ENCODE results near the gene LRRC36. TPM values are rescaled to one million over a fixed set of nuclear protein-coding genes. Genes with fewer than 3 reads are reported as not detected.
A peak's percentile ranks its signal among the peaks of the same experiment; 100 is the strongest.

The LRRC36 gene
- total and polyA plus RNA-seq, 9 of the 15 experiments (the other 6 are each of a cell fraction or from before 2014, with no cell fraction given), result 0.09 to 0.40 (median 0.17) TPM; not detected in 1

DNA sequence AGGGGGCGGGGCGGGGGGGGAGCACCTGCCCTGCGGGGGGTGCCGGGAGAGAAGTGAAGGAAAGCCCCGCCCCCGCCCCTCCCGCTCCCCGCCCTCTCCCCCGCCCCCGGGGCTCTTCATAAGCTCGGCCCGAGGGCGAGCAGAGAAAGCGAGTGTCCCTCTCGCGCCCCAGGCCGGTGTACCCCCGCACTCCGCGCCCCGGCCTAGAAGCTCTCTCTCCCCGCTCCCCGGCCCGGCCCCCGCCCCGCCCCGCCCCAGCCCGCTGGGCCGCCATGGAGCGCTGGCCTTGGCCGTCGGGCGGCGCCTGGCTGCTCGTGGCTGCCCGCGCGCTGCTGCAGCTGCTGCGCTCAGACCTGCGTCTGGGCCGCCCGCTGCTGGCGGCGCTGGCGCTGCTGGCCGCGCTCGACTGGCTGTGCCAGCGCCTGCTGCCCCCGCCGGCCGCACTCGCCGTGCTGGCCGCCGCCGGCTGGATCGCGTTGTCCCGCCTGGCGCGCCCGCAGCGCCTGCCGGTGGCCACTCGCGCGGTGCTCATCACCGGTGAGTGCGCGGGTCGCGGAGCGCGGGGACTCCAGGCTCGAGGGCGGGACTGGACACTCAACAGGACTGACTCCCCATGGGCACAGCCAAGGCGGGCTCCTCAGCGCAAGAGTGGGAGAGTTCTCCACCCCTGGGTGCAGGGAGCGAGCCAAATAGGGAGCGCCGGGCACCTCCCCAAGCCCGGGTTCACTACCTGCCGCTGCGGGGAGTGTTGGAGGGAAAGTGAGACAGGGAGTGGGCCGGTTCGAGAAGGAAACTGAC is 104.6 kb downstream of the LRRC36 start, which contains the start of gene HSD11B2 (continued):
- TF ChIP-seq, protein P1, sequence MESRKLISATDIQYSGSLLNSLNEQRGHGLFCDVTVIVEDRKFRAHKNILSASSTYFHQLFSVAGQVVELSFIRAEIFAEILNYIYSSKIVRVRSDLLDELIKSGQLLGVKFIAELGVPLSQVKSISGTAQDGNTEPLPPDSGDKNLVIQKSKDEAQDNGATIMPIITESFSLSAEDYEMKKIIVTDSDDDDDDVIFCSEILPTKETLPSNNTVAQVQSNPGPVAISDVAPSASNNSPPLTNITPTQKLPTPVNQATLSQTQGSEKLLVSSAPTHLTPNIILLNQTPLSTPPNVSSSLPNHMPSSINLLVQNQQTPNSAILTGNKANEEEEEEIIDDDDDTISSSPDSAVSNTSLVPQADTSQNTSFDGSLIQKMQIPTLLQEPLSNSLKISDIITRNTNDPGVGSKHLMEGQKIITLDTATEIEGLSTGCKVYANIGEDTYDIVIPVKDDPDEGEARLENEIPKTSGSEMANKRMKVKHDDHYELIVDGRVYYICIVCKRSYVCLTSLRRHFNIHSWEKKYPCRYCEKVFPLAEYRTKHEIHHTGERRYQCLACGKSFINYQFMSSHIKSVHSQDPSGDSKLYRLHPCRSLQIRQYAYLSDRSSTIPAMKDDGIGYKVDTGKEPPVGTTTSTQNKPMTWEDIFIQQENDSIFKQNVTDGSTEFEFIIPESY (CRISPR knock-in tag; IDR thresholded peaks at IDR 0.05), result no peak
- TF ChIP-seq STAT5B (CRISPR knock-in tag; IDR thresholded peaks at IDR 0.05), result no peak
- TF ChIP-seq, protein P2, sequence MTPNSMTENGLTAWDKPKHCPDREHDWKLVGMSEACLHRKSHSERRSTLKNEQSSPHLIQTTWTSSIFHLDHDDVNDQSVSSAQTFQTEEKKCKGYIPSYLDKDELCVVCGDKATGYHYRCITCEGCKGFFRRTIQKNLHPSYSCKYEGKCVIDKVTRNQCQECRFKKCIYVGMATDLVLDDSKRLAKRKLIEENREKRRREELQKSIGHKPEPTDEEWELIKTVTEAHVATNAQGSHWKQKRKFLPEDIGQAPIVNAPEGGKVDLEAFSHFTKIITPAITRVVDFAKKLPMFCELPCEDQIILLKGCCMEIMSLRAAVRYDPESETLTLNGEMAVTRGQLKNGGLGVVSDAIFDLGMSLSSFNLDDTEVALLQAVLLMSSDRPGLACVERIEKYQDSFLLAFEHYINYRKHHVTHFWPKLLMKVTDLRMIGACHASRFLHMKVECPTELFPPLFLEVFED (CRISPR knock-in tag; conservative IDR thresholded peaks at IDR 0.05), result no peak
- TF ChIP-seq STAG1 (CRISPR knock-in tag; IDR thresholded peaks at IDR 0.05; ENCODE audit: borderline replicate concordance), result no peak
- TF ChIP-seq YY1 (IDR thresholded peaks at IDR 0.05; ENCODE audit: borderline replicate concordance in 1 of 3, control insufficient read depth in 1 of 3, extremely low read depth in 1 of 3, insufficient read depth in 3 of 3, insufficient read length in 1 of 3, insufficient replicate concordance in 2 of 3, low read depth in 1 of 3, low read length in 2 of 3), result peak in 2 of 3 experiments; percentile 58 to 68
- TF ChIP-seq, protein P3, sequence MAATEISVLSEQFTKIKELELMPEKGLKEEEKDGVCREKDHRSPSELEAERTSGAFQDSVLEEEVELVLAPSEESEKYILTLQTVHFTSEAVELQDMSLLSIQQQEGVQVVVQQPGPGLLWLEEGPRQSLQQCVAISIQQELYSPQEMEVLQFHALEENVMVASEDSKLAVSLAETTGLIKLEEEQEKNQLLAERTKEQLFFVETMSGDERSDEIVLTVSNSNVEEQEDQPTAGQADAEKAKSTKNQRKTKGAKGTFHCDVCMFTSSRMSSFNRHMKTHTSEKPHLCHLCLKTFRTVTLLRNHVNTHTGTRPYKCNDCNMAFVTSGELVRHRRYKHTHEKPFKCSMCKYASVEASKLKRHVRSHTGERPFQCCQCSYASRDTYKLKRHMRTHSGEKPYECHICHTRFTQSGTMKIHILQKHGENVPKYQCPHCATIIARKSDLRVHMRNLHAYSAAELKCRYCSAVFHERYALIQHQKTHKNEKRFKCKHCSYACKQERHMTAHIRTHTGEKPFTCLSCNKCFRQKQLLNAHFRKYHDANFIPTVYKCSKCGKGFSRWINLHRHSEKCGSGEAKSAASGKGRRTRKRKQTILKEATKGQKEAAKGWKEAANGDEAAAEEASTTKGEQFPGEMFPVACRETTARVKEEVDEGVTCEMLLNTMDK (IDR thresholded peaks at IDR 0.05; ENCODE audit: borderline replicate concordance, insufficient read depth, low read depth, low read length, poor library complexity, severe bottlenecking), result peak; percentile 77
- no peak for TF ChIP-seq RCOR1 (IDR thresholded peaks at IDR 0.05; ENCODE audit: borderline replicate concordance in 1 of 2, low read depth in 2 of 2, low read length in 2 of 2)
- TF ChIP-seq TCF3 (CRISPR knock-in tag; IDR thresholded peaks at IDR 0.05), result no peak
- TF ChIP-seq, protein P4, sequence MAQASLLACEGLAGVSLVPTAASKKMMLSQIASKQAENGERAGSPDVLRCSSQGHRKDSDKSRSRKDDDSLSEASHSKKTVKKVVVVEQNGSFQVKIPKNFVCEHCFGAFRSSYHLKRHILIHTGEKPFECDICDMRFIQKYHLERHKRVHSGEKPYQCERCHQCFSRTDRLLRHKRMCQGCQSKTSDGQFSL (CRISPR knock-in tag; IDR thresholded peaks at IDR 0.05), result no peak
- TF ChIP-seq, protein P4 (tag; IDR thresholded peaks at IDR 0.05), result 0 out of 4 replicates have a peak, but pooled peaks of 1 of the 2 experiments have one; percentile 5
- no peak for TF ChIP-seq ZNF282 (CRISPR knock-in tag; IDR thresholded peaks at IDR 0.05)
- TF ChIP-seq PHB (CRISPR knock-in tag; IDR thresholded peaks at IDR 0.05), result no peak
- TF ChIP-seq, protein P5, sequence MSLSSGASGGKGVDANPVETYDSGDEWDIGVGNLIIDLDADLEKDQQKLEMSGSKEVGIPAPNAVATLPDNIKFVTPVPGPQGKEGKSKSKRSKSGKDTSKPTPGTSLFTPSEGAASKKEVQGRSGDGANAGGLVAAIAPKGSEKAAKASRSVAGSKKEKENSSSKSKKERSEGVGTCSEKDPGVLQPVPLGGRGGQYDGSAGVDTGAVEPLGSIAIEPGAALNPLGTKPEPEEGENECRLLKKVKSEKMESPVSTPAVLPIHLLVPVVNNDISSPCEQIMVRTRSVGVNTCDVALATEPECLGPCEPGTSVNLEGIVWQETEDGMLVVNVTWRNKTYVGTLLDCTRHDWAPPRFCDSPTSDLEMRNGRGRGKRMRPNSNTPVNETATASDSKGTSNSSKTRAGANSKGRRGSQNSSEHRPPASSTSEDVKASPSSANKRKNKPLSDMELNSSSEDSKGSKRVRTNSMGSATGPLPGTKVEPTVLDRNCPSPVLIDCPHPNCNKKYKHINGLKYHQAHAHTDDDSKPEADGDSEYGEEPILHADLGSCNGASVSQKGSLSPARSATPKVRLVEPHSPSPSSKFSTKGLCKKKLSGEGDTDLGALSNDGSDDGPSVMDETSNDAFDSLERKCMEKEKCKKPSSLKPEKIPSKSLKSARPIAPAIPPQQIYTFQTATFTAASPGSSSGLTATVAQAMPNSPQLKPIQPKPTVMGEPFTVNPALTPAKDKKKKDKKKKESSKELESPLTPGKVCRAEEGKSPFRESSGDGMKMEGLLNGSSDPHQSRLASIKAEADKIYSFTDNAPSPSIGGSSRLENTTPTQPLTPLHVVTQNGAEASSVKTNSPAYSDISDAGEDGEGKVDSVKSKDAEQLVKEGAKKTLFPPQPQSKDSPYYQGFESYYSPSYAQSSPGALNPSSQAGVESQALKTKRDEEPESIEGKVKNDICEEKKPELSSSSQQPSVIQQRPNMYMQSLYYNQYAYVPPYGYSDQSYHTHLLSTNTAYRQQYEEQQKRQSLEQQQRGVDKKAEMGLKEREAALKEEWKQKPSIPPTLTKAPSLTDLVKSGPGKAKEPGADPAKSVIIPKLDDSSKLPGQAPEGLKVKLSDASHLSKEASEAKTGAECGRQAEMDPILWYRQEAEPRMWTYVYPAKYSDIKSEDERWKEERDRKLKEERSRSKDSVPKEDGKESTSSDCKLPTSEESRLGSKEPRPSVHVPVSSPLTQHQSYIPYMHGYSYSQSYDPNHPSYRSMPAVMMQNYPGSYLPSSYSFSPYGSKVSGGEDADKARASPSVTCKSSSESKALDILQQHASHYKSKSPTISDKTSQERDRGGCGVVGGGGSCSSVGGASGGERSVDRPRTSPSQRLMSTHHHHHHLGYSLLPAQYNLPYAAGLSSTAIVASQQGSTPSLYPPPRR (CRISPR knock-in tag; IDR thresholded peaks at IDR 0.05; ENCODE audit: borderline replicate concordance), result no peak
- no peak for TF ChIP-seq PHTF2 (CRISPR knock-in tag; IDR thresholded peaks at IDR 0.05)

Measured in K562 (cell line).